Activated naive CD8-positive, alpha-beta T cell treated with anti-CD3 and anti-CD28 coated beads, Interleukin-2, amount 10 ng/mL, durations not matched to agents 7 days and 5 days (primary cell): ENCODE data around the gene LRCH1. TPM values are rescaled to one million over a fixed set of nuclear protein-coding genes. Genes with fewer than 3 reads are reported as not detected.

Experiments
- ATAC-seq: fragments of 150-1000 bp; cut with Tn5 transposase; one replicate; pipeline ENCODE4 v1.10.0; 2021; ENCODE audit warnings: low read depth, moderate library complexity
- POLR2A ChIA-PET: fragments of 350-600 bp; sonication (Branson Sonifier 250); formaldehyde crosslinking; loops from one replicate; lab custom pipeline; 2021; ENCODE audit warnings: antibody characterized with exemption; lab: Charles Lee
- DNase-seq: peaks from one replicate; pipeline ENCODE4 v3.0.0; 2021
- H3K27ac Mint-ChIP-seq: one replicate; pipeline ENCODE4 v1.8.0; 2022; ENCODE audit warnings: mild to moderate bottlenecking, mixed read lengths
- H3K27me3 Mint-ChIP-seq: one replicate; pipeline ENCODE4 v1.8.0; 2022; ENCODE audit warnings: mild to moderate bottlenecking, moderate library complexity, mixed read lengths
- H3K36me3 Mint-ChIP-seq: one replicate; pipeline ENCODE4 v1.8.0; 2021; ENCODE audit warnings: mild to moderate bottlenecking, mixed read lengths
- H3K4me1 Mint-ChIP-seq: one replicate; pipeline ENCODE4 v1.8.0; 2021; ENCODE audit warnings: mixed read lengths
- H3K4me3 Mint-ChIP-seq: one replicate; pipeline ENCODE4 v1.8.0; 2022; ENCODE audit warnings: mild to moderate bottlenecking, moderate library complexity, mixed read lengths
- H3K9me3 Mint-ChIP-seq: one replicate; pipeline ENCODE4 v1.8.0; 2021; ENCODE audit warnings: mixed read lengths
- total RNA-seq, 2 experiments: library from RNA; stranded (reverse); gene quantifications; one replicate each; pipeline ENCODE4 v1.2.3, GENCODE V29; 2021

Gene LRCH1
- total RNA-seq, 2 experiments from 2014 or later = 18.5 to 18.9 TPM

DNA sequence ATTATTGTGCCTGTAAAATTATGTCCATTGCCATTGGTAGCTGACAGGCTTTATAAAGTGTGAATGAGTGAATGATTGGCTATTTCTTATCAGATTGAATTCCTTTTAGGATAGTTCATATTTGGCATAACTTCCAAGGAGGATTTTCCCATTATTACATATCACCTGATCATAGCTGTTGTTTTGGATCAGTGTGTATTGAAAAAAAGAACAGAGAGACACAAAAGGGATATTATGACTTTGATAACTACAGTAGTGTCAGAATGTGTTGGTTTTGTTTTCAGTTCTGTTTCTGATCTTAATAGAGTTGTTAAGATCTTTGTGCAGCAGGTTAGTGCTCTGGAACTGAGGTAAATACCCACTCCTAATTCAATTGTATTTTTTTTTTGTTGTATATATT, 103.8 kb downstream of the LRCH1 start:
- no peaks in the 10 kb centered on the region for H3K9me3 Mint-ChIP-seq
- DNase-seq (no peak), ATAC-seq (peak; percentile 44)
- POLR2A ChIA-PET = no interaction called here
- no peaks in the 10 kb centered on the region for H3K27me3 Mint-ChIP-seq
- peaks cover 19% of the 10 kb centered on the region for H3K4me1 Mint-ChIP-seq
- H3K36me3 Mint-ChIP-seq = peaks cover 16% of the 10 kb centered on the region
- peak overlapping the region; percentile 25 for H3K4me3 Mint-ChIP-seq
- H3K27ac Mint-ChIP-seq = peak overlapping the region; percentile 30

DNA sequence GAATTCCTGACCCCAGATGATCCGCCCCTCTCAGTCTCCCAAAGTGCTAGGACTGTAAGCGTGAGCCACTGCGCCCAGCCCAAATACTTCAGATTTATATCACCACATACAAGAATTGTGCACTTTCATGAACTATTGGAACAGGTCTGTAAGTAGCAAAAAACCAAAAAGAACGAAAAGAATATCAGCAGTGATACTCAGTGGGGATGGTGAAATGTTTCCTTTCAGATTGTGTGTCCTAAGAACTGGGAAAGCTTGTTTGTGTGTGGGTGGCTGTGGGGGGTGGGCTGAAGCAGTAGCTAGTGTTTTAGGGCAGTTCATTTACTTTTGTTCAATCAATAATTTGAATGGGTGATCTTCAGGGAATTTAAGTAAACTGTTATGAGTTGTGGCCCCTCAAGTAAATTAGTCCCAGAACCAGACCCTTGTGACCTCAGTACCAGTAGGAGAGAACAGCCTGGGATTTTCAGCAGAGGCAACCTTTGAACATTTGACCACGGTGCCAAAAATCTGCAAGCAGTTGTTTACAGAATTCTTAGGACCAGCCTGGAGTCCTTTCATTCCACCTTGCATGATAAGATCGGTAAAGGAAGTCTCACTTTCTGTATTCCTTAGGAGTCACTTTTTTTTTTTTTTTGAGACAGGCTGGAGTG, 106.6 kb downstream of the LRCH1 start:
- Mint-ChIP-seq H3K4me1 (peaks cover 24% of the 10 kb centered on the region), H3K27ac (no peak overlapping the region), H3K9me3 (no peaks in the 10 kb centered on the region), H3K36me3 (peaks cover 6% of the 10 kb centered on the region), H3K4me3 (no peak overlapping the region), H3K27me3 (no peaks in the 10 kb centered on the region)
- DNase-seq (no peak), ATAC-seq (no peak)
- POLR2A ChIA-PET = interaction anchor here (0.6 kb wide), 1 partner anchor 29 kb away, joined by 3 read pairs; no protein-coding TSS in a partner anchor

DNA sequence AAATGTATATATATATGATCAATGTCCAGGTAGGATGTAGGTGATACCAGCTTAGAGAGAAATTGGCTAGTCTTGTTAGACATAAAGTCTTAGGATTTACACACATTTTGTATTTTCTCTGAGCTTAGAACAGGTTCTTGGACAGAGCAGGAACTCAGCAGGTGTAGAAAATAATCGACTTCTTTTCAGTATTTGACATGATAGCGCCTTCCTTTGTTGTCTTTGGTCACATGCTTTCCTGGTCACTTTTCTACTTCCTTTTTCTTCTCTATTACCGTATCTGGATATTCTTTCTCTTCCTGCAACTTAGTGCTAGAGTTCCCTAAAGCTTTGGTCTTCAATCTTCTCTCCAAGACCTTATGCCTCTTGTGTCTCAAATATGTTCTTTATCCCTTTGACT, 107.4 kb downstream of the LRCH1 start:
- POLR2A ChIA-PET = interaction anchor here (0.6 kb wide), 1 partner anchor 28 kb away, joined by 3 read pairs; no protein-coding TSS in a partner anchor

DNA sequence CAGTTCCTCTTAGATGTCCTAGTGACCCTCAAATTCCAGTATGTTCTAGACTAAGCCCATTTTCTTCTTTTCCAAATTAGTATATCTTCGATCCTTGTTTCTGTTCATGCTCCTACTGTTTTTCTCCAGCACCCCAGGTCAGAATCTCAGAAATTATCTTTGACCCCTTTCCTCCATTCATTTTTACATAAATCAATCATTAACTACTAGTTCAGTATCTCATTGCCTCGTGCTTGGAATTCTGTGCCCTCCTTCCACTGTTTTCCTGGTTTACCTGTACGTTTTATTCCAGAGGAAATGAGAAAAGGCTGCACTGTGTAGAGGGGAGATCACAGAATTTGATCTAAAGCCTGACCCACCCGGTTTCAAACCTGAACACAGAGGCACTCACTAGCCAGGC, 107.9 kb downstream of the LRCH1 start:
- no peak overlapping the region for H3K27ac Mint-ChIP-seq
- ATAC-seq (no peak), DNase-seq (no peak)
- POLR2A ChIA-PET = no interaction called here
- H3K27me3 Mint-ChIP-seq = no peaks in the 10 kb centered on the region
- peaks cover 26% of the 10 kb centered on the region for H3K4me1 Mint-ChIP-seq
- peaks cover 6% of the 10 kb centered on the region for H3K36me3 Mint-ChIP-seq
- no peaks in the 10 kb centered on the region for H3K9me3 Mint-ChIP-seq
- no peak overlapping the region for H3K4me3 Mint-ChIP-seq

More for the DNA sequence above, 107.4 kb downstream of the LRCH1 start:
- ATAC-seq (no peak), DNase-seq (no peak)
- H3K9me3 Mint-ChIP-seq = no peaks in the 10 kb centered on the region
- no peak overlapping the region for H3K4me3 Mint-ChIP-seq
- H3K27ac Mint-ChIP-seq = no peak overlapping the region
- H3K4me1 Mint-ChIP-seq = peaks cover 25% of the 10 kb centered on the region
- H3K27me3 Mint-ChIP-seq = no peaks in the 10 kb centered on the region
- peaks cover 6% of the 10 kb centered on the region for H3K36me3 Mint-ChIP-seq

DNA sequence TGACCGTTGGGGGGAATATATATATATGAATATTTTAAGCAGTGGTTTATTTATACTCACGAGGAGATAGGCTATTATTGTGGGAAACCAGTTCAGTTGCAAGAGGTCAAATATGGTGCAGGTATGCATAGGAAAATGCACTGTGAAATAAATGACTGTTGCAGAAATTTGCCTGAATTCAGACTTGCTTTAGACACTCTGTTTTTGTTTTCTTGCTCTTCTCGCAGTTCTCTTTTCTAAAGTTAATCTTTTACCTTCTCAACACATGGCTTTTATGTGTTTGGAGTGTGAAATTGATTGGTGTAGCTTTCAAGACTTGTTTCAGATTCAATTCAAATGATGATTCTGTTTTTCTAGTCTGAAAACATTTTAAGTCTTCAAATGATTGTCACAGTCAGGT, 109.7 kb downstream of the LRCH1 start:
- Mint-ChIP-seq H3K4me3 (no peak overlapping the region), H3K9me3 (no peaks in the 10 kb centered on the region), H3K4me1 (peaks cover 30% of the 10 kb centered on the region), H3K27me3 (no peaks in the 10 kb centered on the region), H3K27ac (no peak overlapping the region), H3K36me3 (peaks cover 6% of the 10 kb centered on the region)
- POLR2A ChIA-PET = interaction anchor here (0.8 kb wide), 1 partner anchor 18 kb away, joined by 3 read pairs; no protein-coding TSS in a partner anchor
- DNase-seq (no peak), ATAC-seq (no peak)

DNA sequence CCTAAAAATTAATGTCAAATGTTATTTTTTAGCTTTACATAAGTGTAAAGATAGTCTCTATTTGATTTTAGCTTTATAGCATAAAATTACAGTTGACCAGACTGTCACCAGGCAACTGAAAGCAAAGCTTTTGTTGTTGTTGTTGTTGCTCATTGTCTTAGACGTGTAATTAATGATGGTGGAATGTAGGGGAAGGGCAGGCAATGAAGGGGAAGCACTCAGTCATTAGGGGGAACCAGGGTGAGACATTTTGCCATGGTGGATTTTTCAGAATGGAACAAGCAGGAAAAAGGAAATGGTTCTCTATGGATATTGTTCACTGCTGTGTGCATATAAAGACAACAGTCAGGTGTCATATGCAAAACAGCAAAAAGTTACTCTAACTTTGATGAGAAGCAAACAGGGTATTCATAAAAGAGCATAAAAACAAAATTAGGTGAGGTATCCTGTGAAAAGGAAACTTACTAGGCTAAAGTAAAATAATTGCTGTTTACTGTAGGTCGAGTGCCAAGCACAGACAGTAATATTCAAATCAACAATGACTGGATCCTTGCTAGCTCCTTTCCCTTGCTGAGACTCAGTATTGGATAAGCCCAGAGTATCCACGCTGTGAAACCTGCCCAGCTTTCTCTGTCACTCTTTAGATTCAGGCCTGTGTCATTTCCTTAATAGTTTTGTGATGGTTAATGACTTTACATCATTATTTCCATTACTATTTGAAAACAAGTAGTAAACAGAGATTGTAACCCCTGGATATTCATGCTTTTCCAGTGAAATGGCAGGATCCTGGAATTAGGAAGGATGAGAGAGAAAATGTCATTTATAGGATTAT, 110.5 kb downstream of the LRCH1 start:
- POLR2A ChIA-PET = interaction anchor here (0.8 kb wide), 1 partner anchor 19 kb away, joined by 3 read pairs; no protein-coding TSS in a partner anchor
- ATAC-seq (no peak), DNase-seq (no peak)
- Mint-ChIP-seq H3K9me3 (no peaks in the 10 kb centered on the region), H3K27ac (peak overlapping the region; percentile 5), H3K36me3 (peaks cover 6% of the 10 kb centered on the region), H3K27me3 (no peaks in the 10 kb centered on the region), H3K4me3 (no peak overlapping the region), H3K4me1 (peaks cover 36% of the 10 kb centered on the region)

DNA sequence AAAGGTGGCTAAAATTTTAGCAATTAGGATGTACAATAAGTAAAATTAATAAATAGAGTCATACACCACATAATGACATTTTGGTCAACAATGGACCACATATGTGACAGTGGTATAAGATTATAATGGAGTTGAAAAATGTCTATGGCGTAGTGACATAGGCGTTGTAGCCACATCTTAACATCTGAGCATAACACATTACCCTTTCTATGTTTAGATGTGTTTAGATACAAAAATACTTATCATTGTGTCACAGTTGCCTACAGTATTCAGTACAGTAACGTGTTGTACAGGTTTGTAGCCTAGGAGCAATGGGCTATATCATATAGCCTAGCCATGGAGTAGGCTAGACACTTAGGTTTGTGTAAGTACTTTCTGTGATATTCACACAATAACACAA, 111.2 kb downstream of the LRCH1 start:
- ATAC-seq (no peak), DNase-seq (no peak)
- Mint-ChIP-seq H3K9me3 (no peaks in the 10 kb centered on the region), H3K4me3 (no peak overlapping the region), H3K36me3 (peaks cover 9% of the 10 kb centered on the region), H3K4me1 (peaks cover 42% of the 10 kb centered on the region), H3K27me3 (no peaks in the 10 kb centered on the region), H3K27ac (no peak overlapping the region)
- POLR2A ChIA-PET = no interaction called here

DNA sequence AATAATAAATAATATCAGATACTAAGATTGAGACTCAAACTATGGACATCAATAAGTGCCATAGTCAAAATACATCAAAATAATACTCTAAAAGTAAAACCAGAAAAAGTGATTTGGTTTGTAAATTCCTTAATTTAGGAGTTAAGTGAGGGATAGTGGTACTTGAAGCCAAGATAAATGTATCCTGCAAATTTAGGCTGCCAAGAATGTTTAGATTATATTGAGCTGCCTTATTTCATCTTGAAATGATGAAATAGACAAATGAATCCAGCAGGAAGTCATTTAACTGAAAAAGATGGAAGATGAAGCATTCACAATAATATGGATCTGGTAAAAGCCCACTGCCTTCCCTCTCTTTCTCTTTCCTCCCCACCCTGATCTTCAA, 112.3 kb downstream of the LRCH1 start:
- H3K4me3 Mint-ChIP-seq = peak overlapping the region; percentile 7
- H3K27ac Mint-ChIP-seq = peak overlapping the region; percentile 80
- ATAC-seq = no peak
- POLR2A ChIA-PET = no interaction called here
- no peaks in the 10 kb centered on the region for H3K27me3 Mint-ChIP-seq
- H3K9me3 Mint-ChIP-seq = no peaks in the 10 kb centered on the region
- peaks cover 44% of the 10 kb centered on the region for H3K4me1 Mint-ChIP-seq
- H3K36me3 Mint-ChIP-seq = peaks cover 12% of the 10 kb centered on the region
- DNase-seq = no peak

DNA sequence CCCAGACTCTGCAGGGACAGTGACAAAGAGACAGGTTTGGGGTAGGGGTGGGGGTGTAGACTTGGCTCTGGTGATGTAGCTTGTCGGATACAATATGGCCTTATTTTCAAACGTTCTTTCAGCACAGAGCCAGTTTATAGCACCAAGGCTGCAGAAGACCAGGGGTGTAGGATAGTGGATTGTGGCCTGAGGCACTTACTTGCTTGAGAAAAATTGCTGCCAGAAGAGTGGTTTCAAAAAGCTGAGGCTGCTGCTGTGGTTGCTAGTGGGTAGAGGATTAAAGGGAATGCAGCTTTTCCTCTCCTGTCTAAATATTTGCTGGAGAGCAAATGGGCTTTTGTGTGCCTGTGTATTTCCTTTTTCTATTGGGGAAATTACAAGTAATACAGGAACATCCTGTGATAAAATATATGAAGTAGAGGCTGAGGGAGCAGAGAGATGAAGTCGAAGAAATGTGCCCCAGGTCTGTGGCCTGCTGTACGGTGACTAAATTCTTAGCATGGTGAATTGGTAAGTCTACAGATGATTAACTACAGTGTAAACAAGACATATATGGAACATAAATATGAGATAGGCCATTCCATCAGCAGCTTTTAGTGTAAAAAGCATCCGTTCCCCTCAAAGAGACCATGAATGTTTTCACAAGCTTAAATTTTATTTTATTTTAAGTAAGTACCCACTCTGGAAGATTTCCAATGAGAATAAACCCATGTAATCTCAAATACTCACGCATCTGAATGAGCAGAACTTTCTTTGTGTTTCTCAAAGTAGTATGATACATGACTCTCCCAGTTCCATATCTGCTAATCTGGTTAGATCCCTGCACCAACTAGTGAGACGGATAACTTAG, 112.9 kb downstream of the LRCH1 start:
- Mint-ChIP-seq H3K9me3 (no peaks in the 10 kb centered on the region), H3K36me3 (peaks cover 8% of the 10 kb centered on the region), H3K4me3 (peak overlapping the region; percentile 7), H3K27ac (peak overlapping the region; percentile 80), H3K4me1 (peaks cover 44% of the 10 kb centered on the region), H3K27me3 (no peaks in the 10 kb centered on the region)
- POLR2A ChIA-PET = interaction anchor here (1.2 to 1.4 kb wide), 2 partner anchors 15 to 113 kb away, joined by 3 to 5 read pairs; partner anchors contain the start of gene LRCH1
- no peak for DNase-seq
- ATAC-seq = peak; percentile 11

DNA sequence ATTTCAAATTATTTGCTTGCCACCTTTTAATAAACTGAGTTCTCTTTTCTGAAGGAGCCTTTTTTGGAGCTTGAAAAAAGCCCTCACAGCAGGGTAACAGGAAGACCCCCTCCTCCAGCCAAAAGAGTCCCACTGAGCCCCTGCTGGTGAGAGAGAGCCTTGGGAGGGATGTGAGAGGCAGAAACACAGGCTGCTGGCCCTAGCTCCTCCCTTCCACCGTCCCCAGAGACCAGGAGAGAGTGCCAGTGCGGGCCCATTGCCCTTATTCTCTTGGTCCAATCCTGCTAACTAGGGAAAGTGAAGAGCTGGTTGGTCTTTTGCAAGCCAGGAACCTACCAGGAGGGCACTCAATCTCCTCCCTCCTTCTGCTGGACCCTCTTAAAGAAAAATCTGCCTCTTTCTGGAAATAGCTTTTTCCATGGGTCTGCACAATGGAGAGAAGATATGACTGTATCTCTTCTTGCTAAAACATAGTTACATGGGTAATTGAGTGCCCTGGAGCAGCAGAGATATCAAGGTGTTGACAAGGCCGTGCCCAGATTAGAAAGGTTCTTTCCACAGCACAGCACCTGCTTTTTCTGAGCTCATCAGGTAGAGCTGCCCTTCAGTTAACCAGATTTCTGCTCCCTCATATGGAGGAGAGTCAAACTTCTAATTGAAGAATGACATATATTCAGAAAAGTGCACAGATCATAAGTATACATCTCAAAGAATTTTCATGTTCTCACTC, 113.9 kb downstream of the LRCH1 start:
- peak overlapping the region; percentile 87 for H3K27ac Mint-ChIP-seq

DNA sequence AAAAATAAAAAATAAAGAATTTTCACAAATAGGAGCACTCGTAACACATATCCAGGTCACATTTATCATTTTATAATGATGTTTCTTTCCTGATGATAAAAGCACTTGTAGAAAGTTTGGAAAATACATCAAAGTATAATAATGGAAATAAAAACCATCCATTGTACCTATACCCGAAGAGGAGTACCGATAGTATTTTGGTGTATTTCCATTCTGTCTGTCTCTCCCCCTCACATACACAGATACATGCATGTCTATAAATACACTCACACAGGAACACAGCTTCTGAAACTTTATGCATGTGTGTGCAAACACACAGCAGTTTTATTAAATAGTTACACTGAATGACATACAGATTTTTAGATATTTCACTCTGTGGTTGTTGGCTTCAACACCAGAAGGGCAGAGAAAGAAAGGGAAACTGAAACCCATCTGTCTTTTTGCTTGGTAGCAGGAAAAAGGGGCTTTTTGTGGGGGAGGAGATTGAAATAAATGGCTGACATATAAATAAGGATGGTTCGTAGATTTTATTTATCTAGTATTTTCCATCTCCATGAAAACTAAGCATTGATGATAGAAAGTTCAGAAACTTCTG, 114.8 kb downstream of the LRCH1 start:
- POLR2A ChIA-PET = interaction anchor here (1.1 to 1.5 kb wide), 6 partner anchors 12 to 1370 kb away, joined by 3 to 9 read pairs (median 4); partner anchors contain the start of genes LRCH1 and NUDT15
- Mint-ChIP-seq H3K9me3 (no peaks in the 10 kb centered on the region), H3K4me1 (peaks cover 47% of the 10 kb centered on the region), H3K27me3 (no peaks in the 10 kb centered on the region), H3K36me3 (peaks cover 17% of the 10 kb centered on the region), H3K4me3 (peak overlapping the region; percentile 93), H3K27ac (peak overlapping the region; percentile 94)
- peak; percentile 74 for ATAC-seq
- no peak for DNase-seq

More for the DNA sequence above, 113.9 kb downstream of the LRCH1 start:
- H3K36me3 Mint-ChIP-seq = peaks cover 15% of the 10 kb centered on the region
- ATAC-seq (peak; percentile 15), DNase-seq (no peak)
- H3K4me3 Mint-ChIP-seq = peak overlapping the region; percentile 71
- POLR2A ChIA-PET = interaction anchor here (1.1 to 1.4 kb wide), 5 partner anchors 11 to 1371 kb away, joined by 3 to 5 read pairs (median 3); partner anchors contain the start of genes LRCH1 and NUDT15
- H3K9me3 Mint-ChIP-seq = no peaks in the 10 kb centered on the region
- peaks cover 49% of the 10 kb centered on the region for H3K4me1 Mint-ChIP-seq
- H3K27me3 Mint-ChIP-seq = no peaks in the 10 kb centered on the region

DNA sequence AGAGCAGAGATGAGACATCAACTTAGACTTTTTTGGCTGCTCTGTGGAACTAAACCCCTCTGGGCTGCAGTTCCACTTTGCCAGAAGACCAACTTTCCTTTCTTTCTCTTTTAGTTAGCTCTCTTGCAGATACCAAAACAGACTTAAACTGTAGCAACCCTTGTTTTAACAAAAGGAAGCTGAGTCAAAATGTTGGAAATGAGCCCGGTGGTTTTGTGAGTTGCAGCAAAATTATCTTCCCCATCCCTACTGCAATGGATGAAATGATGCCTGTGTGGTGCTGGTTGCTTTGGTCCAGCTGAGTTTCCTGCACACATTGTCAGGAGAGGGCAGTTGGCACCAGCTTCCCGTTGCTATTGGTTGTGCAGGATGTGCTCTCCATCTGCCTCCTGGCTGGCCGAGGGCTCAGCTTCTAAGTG, 115.3 kb downstream of the LRCH1 start:
- no peak for DNase-seq
- H3K4me1 Mint-ChIP-seq = peaks cover 45% of the 10 kb centered on the region
- H3K9me3 Mint-ChIP-seq = no peaks in the 10 kb centered on the region
- POLR2A ChIA-PET = interaction anchor here (1.3 to 1.5 kb wide), 2 partner anchors 11 to 116 kb away, joined by 9 read pairs; partner anchors contain the start of gene LRCH1
- H3K4me3 Mint-ChIP-seq = peak overlapping the region; percentile 93
- no peaks in the 10 kb centered on the region for H3K27me3 Mint-ChIP-seq
- peaks cover 17% of the 10 kb centered on the region for H3K36me3 Mint-ChIP-seq
- peak; percentile 28 for ATAC-seq
- H3K27ac Mint-ChIP-seq = peak overlapping the region; percentile 94
